HL-60/S4 treated with retinoic acid at 250 ng/mL for 4 days and 3 days (cell line): ENCODE data around the gene RAD51B.

ENCODE experiments used
- in situ Hi-C: fragments of 300-500 bp; cut with MboI; formaldehyde crosslinking; loops from 2 replicates; pipeline ENCODE4 v1.7.0; 2022; ENCODE audit warnings: low sequenced_read_pairs

RAD51B gene

GRCh38 chr14:68365228-68365627, 545.6 kb downstream of the RAD51B start:
- in situ Hi-C loops, result no loop called here

- in situ Hi-C loops, result no loop called here
These were observed 547.1 kb downstream of the RAD51B start for GRCh38 chr14:68366656-68367055.

GRCh38 chr14:68367536-68367935, 548.0 kb downstream of the RAD51B start:
- in situ Hi-C loops, result no loop called here

- in situ Hi-C loops, result no loop called here
These were observed 549.3 kb downstream of the RAD51B start for GRCh38 chr14:68368850-68369249.

- in situ Hi-C loops, result no loop called here
These were observed 549.9 kb downstream of the RAD51B start for GRCh38 chr14:68369281-68370056.

- in situ Hi-C loops, result no loop called here
These were observed 550.4 kb downstream of the RAD51B start for GRCh38 chr14:68370057-68370360.

GRCh38 chr14:68372368-68372767, 552.8 kb downstream of the RAD51B start:
- in situ Hi-C loops, result no loop called here

GRCh38 chr14:68373124-68373646, 553.6 kb downstream of the RAD51B start:
- in situ Hi-C loops, result no loop called here

- in situ Hi-C loops, result no loop called here
These were observed 554.4 kb downstream of the RAD51B start for GRCh38 chr14:68373847-68374444.

GRCh38 chr14:68374682-68375081, 555.1 kb downstream of the RAD51B start:
- in situ Hi-C loops, result no loop called here

GRCh38 chr14:68375376-68375775, 555.8 kb downstream of the RAD51B start:
- in situ Hi-C loops, result no loop called here

- in situ Hi-C loops, result no loop called here
These were observed 556.6 kb downstream of the RAD51B start for GRCh38 chr14:68376067-68376779.

- in situ Hi-C loops, result no loop called here
These were observed 557.4 kb downstream of the RAD51B start for GRCh38 chr14:68377006-68377405.

- in situ Hi-C loops, result no loop called here
These were observed 557.9 kb downstream of the RAD51B start for GRCh38 chr14:68377459-68377858.

GRCh38 chr14:68379510-68380328, 560.1 kb downstream of the RAD51B start:
- in situ Hi-C loops, result no loop called here

GRCh38 chr14:68380329-68380741, 560.8 kb downstream of the RAD51B start:
- in situ Hi-C loops, result no loop called here

GRCh38 chr14:68384335-68384734, 564.8 kb downstream of the RAD51B start:
- in situ Hi-C loops, result no loop called here

- in situ Hi-C loops, result no loop called here
These were observed 565.3 kb downstream of the RAD51B start for GRCh38 chr14:68384881-68385280.

GRCh38 chr14:68386446-68386845, 566.9 kb downstream of the RAD51B start:
- in situ Hi-C loops, result no loop called here

GRCh38 chr14:68386950-68387779, 567.6 kb downstream of the RAD51B start:
- in situ Hi-C loops, result no loop called here
